Adrenal gland (tissue), 5 donors: ENCODE measurements around the gene SLC26A2.

Source experiments
- POLR2A ChIP-seq, 2 donors: fragments of 450-650 bp; IDR thresholded peaks; one replicate each; pipeline ENCODE4 v1.6.1; 2017; ENCODE audit warnings: antibody characterized with exemption in 2 of 2, mild to moderate bottlenecking in 2 of 2, moderate library complexity in 1 of 2
- TF ChIP-seq, protein P1 (sequence below), 6 experiments: fragments of 450-650 bp in 4 of 6; fragments of 200-600 bp in 2 of 6; sonication (generic) in 1 of 6; IDR thresholded peaks; 1 replicate in 5 of 6; 2 replicates in 1 of 6; pipeline versions ENCODE4 v1.5.1 to v1.8.0; 2016 to 2021; ENCODE audit warnings: antibody characterized with exemption in 6 of 6, mild to moderate bottlenecking in 2 of 6, moderate library complexity in 1 of 6
- donor health status: DM: no; HTN: no; CAD: no.

DNA sequence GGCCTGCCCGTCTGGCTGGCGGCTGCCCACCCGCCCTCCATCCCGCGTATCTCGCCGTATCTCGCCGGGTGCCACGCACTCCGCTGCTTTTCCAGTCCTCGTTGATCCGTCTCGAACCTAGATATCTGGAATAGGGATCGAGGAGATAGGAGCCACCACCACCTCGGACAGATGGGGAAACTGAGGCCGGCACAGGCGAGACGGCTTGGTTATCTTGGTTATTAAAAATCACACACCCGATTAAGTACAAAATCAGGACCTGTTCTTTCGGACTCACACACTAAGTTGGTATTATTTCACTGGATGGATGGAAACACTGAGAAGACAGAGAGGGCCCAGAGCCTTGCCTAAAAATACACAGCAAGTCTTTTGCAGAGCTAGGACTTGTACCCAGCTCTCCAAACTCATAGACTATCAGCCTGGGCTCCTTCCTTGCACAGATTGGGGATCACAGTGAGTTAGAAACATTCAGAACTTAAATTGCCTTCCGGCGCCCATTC lies 678 bp downstream of the SLC26A2 start:
- TF ChIP-seq, protein P1, sequence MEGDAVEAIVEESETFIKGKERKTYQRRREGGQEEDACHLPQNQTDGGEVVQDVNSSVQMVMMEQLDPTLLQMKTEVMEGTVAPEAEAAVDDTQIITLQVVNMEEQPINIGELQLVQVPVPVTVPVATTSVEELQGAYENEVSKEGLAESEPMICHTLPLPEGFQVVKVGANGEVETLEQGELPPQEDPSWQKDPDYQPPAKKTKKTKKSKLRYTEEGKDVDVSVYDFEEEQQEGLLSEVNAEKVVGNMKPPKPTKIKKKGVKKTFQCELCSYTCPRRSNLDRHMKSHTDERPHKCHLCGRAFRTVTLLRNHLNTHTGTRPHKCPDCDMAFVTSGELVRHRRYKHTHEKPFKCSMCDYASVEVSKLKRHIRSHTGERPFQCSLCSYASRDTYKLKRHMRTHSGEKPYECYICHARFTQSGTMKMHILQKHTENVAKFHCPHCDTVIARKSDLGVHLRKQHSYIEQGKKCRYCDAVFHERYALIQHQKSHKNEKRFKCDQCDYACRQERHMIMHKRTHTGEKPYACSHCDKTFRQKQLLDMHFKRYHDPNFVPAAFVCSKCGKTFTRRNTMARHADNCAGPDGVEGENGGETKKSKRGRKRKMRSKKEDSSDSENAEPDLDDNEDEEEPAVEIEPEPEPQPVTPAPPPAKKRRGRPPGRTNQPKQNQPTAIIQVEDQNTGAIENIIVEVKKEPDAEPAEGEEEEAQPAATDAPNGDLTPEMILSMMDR (IDR thresholded peaks at IDR 0.05) = no peak
- TF ChIP-seq POLR2A (IDR thresholded peaks at IDR 0.05) = no peak
